ENCODE data around the gene TMEM30A. TPM values are rescaled to one million over a fixed set of nuclear protein-coding genes. Genes with fewer than 3 reads are reported as not detected.

The TMEM30A gene
- total RNA-seq, 1 donor from 2014 or later = 99.4 TPM

DNA sequence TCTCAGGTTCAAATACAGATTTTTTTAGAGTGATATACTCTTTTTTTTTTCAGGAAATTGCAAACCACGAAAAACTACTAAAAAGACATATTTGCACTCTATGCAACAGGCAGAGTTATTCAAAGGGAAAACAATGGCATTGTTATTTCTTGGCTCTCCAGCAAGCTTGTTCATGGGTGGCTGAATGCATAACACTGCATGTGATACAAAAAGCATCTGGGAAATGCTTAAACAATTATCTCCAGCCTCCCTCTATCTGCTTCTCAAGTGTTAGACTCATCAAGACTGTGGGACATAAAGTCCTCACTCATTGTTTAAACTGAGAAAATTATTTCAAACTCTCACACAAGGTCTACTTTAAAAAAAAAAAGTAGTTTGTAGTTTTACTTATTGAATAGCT, 71.5 kb downstream of the TMEM30A start:
- no peak for DNase-seq (ENCODE audit: low spot score)
- no peak overlapping the region for H3K27ac Mint-ChIP-seq (ENCODE audit: unreplicated experiment)
- no peak overlapping the region for H3K4me3 Mint-ChIP-seq (ENCODE audit: unreplicated experiment)
- TF ChIP-seq, protein P1, sequence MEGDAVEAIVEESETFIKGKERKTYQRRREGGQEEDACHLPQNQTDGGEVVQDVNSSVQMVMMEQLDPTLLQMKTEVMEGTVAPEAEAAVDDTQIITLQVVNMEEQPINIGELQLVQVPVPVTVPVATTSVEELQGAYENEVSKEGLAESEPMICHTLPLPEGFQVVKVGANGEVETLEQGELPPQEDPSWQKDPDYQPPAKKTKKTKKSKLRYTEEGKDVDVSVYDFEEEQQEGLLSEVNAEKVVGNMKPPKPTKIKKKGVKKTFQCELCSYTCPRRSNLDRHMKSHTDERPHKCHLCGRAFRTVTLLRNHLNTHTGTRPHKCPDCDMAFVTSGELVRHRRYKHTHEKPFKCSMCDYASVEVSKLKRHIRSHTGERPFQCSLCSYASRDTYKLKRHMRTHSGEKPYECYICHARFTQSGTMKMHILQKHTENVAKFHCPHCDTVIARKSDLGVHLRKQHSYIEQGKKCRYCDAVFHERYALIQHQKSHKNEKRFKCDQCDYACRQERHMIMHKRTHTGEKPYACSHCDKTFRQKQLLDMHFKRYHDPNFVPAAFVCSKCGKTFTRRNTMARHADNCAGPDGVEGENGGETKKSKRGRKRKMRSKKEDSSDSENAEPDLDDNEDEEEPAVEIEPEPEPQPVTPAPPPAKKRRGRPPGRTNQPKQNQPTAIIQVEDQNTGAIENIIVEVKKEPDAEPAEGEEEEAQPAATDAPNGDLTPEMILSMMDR (IDR thresholded peaks at IDR 0.05; ENCODE audit: unreplicated experiment) = no peak
- no peaks in the 10 kb centered on the region for H3K9me3 Mint-ChIP-seq (ENCODE audit: unreplicated experiment)
- peaks cover 12% of the 10 kb centered on the region for H3K4me1 Mint-ChIP-seq (ENCODE audit: unreplicated experiment)
- H3K27me3 Mint-ChIP-seq (ENCODE audit: unreplicated experiment) = peaks cover 7% of the 10 kb centered on the region
- peaks cover 1% of the 10 kb centered on the region for H3K36me3 Mint-ChIP-seq (ENCODE audit: low read depth, unreplicated experiment)

DNA sequence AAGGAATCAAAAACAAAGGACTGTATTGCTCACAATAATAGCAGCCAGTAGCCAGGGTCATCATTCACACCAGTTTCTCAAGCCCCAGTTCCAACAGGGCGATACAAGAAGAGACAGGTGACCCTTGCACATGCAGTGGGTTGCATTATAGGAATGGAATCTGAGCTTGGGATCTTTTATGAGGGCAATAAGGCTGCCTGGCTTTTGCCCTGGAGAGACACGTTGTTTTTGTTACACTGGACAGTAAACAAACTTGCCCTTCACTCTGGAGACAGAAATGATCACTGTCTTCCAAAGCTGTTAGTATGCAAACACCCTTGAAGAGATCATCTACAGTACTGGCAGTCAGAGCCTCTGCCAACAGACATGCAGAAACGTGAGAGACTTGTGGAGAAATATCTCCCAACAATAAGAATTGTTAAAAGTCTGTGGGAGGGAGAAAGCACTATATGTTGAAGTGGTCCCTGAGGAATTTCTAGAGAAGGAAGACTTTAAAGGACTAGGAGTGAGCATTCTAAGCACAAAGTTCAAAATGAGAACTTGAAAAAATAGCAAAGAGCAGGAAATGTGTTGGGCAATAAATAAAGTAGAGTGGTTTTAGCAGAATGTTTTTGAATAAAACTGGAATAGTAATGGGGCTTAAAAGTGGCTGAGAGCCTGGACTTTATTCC, 72.5 kb downstream of the TMEM30A start:
- Mint-ChIP-seq H3K4me3 (ENCODE audit: unreplicated experiment) (no peak overlapping the region), H3K27ac (ENCODE audit: unreplicated experiment) (no peak overlapping the region), H3K36me3 (ENCODE audit: low read depth, unreplicated experiment) (peaks cover 4% of the 10 kb centered on the region), H3K27me3 (ENCODE audit: unreplicated experiment) (peaks cover 15% of the 10 kb centered on the region), H3K4me1 (ENCODE audit: unreplicated experiment) (peaks cover 21% of the 10 kb centered on the region), H3K9me3 (ENCODE audit: unreplicated experiment) (no peaks in the 10 kb centered on the region)
- no peak for DNase-seq (ENCODE audit: low spot score)
- TF ChIP-seq, protein P1 (IDR thresholded peaks at IDR 0.05; ENCODE audit: unreplicated experiment) = no peak

DNA sequence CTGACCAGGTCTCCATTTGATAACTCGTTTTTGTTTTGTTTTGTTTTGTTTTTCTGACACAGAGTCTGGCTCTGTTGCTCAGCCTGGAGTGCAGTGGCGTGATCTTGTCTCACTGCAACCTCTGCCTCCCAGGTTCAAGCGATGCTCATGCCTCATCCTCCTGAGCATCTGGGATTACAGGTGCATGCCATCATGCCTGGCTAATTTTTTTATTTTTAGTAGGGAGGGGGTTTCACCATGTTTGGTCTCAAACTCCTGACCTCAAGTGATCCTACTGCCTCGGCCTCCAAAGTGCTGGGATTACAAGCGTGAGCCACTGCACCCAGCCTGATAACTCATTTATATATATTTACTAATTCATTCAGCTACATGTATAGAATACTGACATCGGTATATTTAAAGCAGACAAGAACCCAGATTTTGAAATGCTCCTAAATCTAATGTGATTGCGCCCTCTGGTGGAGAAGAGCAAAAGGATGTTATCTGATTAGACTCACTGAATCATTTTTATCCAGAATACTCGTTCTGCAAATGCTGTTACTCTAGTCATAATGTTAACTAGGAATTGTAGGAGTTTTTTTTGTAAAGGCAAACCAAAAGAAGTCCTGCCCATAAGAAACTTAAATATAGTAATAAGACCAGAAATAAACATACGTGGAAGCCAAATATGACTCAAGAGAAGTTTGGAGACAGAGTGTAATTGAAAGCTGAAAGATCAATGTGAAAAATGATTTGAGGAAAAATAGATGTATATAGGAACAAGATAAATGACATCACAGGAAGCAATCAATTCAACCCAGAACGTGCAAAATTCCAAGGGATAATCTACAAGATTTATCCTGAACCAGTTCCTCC, 73.5 kb downstream of the TMEM30A start:
- peaks cover 21% of the 10 kb centered on the region for H3K27me3 Mint-ChIP-seq (ENCODE audit: unreplicated experiment)
- H3K4me3 Mint-ChIP-seq (ENCODE audit: unreplicated experiment) = no peak overlapping the region
- peaks cover 29% of the 10 kb centered on the region for H3K4me1 Mint-ChIP-seq (ENCODE audit: unreplicated experiment)
- H3K36me3 Mint-ChIP-seq (ENCODE audit: low read depth, unreplicated experiment) = peaks cover 4% of the 10 kb centered on the region
- no peaks in the 10 kb centered on the region for H3K9me3 Mint-ChIP-seq (ENCODE audit: unreplicated experiment)
- TF ChIP-seq, protein P1 (IDR thresholded peaks at IDR 0.05; ENCODE audit: unreplicated experiment) = peak; percentile 89
- DNase-seq (ENCODE audit: low spot score) = peak; percentile 44
- H3K27ac Mint-ChIP-seq (ENCODE audit: unreplicated experiment) = no peak overlapping the region

DNA sequence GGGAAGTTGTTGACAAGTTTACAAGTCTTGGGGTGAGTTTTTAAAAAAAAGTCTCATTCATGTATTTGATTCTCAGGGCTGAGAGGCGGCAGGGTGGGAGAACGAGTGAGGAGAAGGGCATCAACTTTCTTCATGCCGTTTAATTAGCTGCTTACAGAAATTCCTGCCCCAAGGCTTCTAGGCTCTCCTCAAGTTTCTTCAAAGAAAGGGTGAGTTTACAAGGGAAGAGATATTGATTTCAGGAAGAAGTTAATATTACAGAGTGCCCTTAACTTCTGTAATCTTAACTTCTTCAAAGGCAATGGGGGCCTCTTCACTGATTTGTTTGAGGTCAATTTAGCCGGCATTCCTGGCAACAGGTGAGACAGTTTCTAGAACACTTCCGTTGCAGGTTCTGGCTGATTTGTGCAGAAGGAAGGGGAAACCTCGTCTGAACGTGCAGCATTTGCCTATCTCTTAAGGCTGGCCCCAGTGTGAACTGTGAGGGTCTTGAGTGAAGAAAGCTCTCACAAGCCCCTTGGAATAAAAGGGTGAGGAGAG, 75.3 kb downstream of the TMEM30A start:
- Mint-ChIP-seq H3K36me3 (ENCODE audit: low read depth, unreplicated experiment) (peaks cover 4% of the 10 kb centered on the region), H3K27ac (ENCODE audit: unreplicated experiment) (no peak overlapping the region), H3K4me1 (ENCODE audit: unreplicated experiment) (peaks cover 39% of the 10 kb centered on the region), H3K27me3 (ENCODE audit: unreplicated experiment) (peaks cover 29% of the 10 kb centered on the region), H3K9me3 (ENCODE audit: unreplicated experiment) (no peaks in the 10 kb centered on the region), H3K4me3 (ENCODE audit: unreplicated experiment) (no peak overlapping the region)
- TF ChIP-seq, protein P1 (IDR thresholded peaks at IDR 0.05; ENCODE audit: unreplicated experiment) = peak; percentile 11
- no peak for DNase-seq (ENCODE audit: low spot score)
